PC-3 (cell line): ENCODE results near the gene BEND3.
A peak's percentile ranks its signal among the peaks of the same experiment; 100 is the strongest.

ENCODE experiments used
- CTCF ChIP-seq: fragments of 300-600 bp; sonication (generic); conservative IDR thresholded peaks from 2 replicates; pipeline ENCODE4 v1.5.1; 2017; ENCODE audit warnings: antibody characterized with exemption, low read depth, mild to moderate bottlenecking, low read length
- EZH2 ChIP-seq: fragments of 300-600 bp; sonication (generic); IDR thresholded peaks from one replicate; pipeline ENCODE4 v1.6.1; 2017; ENCODE audit warnings: antibody characterized with exemption, mild to moderate bottlenecking, low read length; ENCODE audit not compliant: unreplicated experiment
- EZH2phosphoT487 ChIP-seq: fragments of 300-600 bp; sonication (generic); IDR thresholded peaks from 2 replicates; pipeline ENCODE4 v1.6.1; 2018; ENCODE audit warnings: mild to moderate bottlenecking, antibody characterized with exemption, low read length, borderline replicate concordance

GRCh38 chr6:107075951-107076381 lies 39.3 kb downstream of the BEND3 start:
- TF ChIP-seq EZH2phosphoT487 (no peak), CTCF (peak; percentile 39; the same call in 1 of the 2 replicates), EZH2 (no peak)
